SK-N-SH treated with all-trans-retinoic acid at 6 μM for 48 hours (cell line): ENCODE measurements around the gene ZSCAN5C.

Experiments used
- ATAC-seq: fragments of 200-7000 bp; cut with Tn5 transposase; 3 replicates; pipeline ENCODE4 v1.9.1; 2020; ENCODE audit warnings: mild to moderate bottlenecking, moderate library complexity
- ARNTL ChIP-seq: fragments of 450-650 bp; formaldehyde crosslinking; IDR thresholded peaks from 2 replicates; pipeline ENCODE4 v1.5.0; 2020; ENCODE audit warnings: low read depth, mild to moderate bottlenecking, moderate library complexity, borderline replicate concordance
- BACH2 ChIP-seq: fragments of 250-450 bp; sonication (Bioruptor Pico); IDR thresholded peaks from 2 replicates; pipeline ENCODE4 v1.9.0; 2021; ENCODE audit warnings: mild to moderate bottlenecking, borderline replicate concordance
- CREB5 ChIP-seq: fragments of 250-450 bp; sonication (Bioruptor Pico); IDR thresholded peaks from 2 replicates; pipeline ENCODE4 v1.5.1; 2020; ENCODE audit warnings: low read depth, mild to moderate bottlenecking, moderate library complexity
- CSDC2 ChIP-seq: fragments of 250-450 bp; sonication (Bioruptor Pico); IDR thresholded peaks from 2 replicates; pipeline ENCODE4 v1.5.0; 2020; ENCODE audit warnings: mild to moderate bottlenecking, moderate library complexity
- CSRNP3 ChIP-seq: fragments of 250-450 bp; sonication (Bioruptor Pico); IDR thresholded peaks from 2 replicates; pipeline ENCODE4 v1.5.1; 2021; ENCODE audit warnings: mild to moderate bottlenecking, moderate library complexity
- ESRRG ChIP-seq: fragments of 250-450 bp; sonication (Bioruptor Pico); IDR thresholded peaks from 2 replicates; pipeline ENCODE4 v1.6.1; 2021; ENCODE audit warnings: mild to moderate bottlenecking
- GLIS3 ChIP-seq: fragments of 250-450 bp; sonication (Bioruptor Pico); IDR thresholded peaks from 2 replicates; pipeline ENCODE4 v1.5.0; 2020; ENCODE audit warnings: mild to moderate bottlenecking, moderate library complexity
- ISL1 ChIP-seq: fragments of 250-450 bp; sonication (Bioruptor Pico); IDR thresholded peaks from 2 replicates; pipeline ENCODE4 v2.1.2; 2022; ENCODE audit warnings: mild to moderate bottlenecking, moderate library complexity
- OSR1 ChIP-seq: fragments of 250-450 bp; sonication (Bioruptor Pico); IDR thresholded peaks from 2 replicates; pipeline ENCODE4 v1.8.0; 2022; ENCODE audit warnings: moderate library complexity, mild to moderate bottlenecking, inconsistent platforms
- PATZ1 ChIP-seq: fragments of 250-450 bp; sonication (Bioruptor Pico); IDR thresholded peaks from 2 replicates; pipeline ENCODE4 v1.8.0; 2020; ENCODE audit warnings: mild to moderate bottlenecking, moderate library complexity, borderline replicate concordance
- POU6F1 ChIP-seq: fragments of 250-450 bp; sonication (Bioruptor Pico); IDR thresholded peaks from 2 replicates; pipeline ENCODE4 v1.8.0; 2021; ENCODE audit warnings: low read depth, mild to moderate bottlenecking, moderate library complexity, borderline replicate concordance
- PPARA ChIP-seq: fragments of 250-450 bp; sonication (Bioruptor Pico); IDR thresholded peaks from 2 replicates; pipeline ENCODE4 v1.5.0; 2020; ENCODE audit warnings: mild to moderate bottlenecking, borderline replicate concordance
- RARB ChIP-seq: fragments of 250-450 bp; sonication (Bioruptor Pico); IDR thresholded peaks from 2 replicates; pipeline ENCODE4 v1.8.0; 2021; ENCODE audit warnings: mild to moderate bottlenecking, moderate library complexity
- SNAI2 ChIP-seq: fragments of 250-450 bp; sonication (Bioruptor Pico); IDR thresholded peaks from 2 replicates; pipeline ENCODE4 v1.5.0; 2020; ENCODE audit warnings: mild to moderate bottlenecking, moderate library complexity
- TCF4 ChIP-seq: fragments of 250-450 bp; sonication (Bioruptor Pico); IDR thresholded peaks from 2 replicates; pipeline ENCODE4 v1.8.0; 2021; ENCODE audit warnings: mild to moderate bottlenecking, moderate library complexity, borderline replicate concordance
- TOX ChIP-seq: fragments of 250-450 bp; sonication (Bioruptor Pico); IDR thresholded peaks from 2 replicates; pipeline ENCODE4 v1.8.0; 2021; ENCODE audit warnings: mild to moderate bottlenecking, moderate library complexity, borderline replicate concordance
- TSHZ2 ChIP-seq: fragments of 250-450 bp; sonication (Bioruptor Pico); IDR thresholded peaks from 2 replicates; pipeline ENCODE4 v1.5.0; 2020; ENCODE audit warnings: mild to moderate bottlenecking, moderate library complexity
- ZC3H10 ChIP-seq: fragments of 250-450 bp; sonication (Bioruptor Pico); IDR thresholded peaks from 2 replicates; pipeline ENCODE4 v1.5.1; 2021; ENCODE audit warnings: mild to moderate bottlenecking, moderate library complexity
- ZFP3 ChIP-seq: fragments of 250-450 bp; sonication (Bioruptor Pico); IDR thresholded peaks from 2 replicates; pipeline ENCODE4 v1.5.0; 2020; ENCODE audit warnings: mild to moderate bottlenecking, moderate library complexity
- ZNF565 ChIP-seq: fragments of 450-650 bp; formaldehyde crosslinking; conservative IDR thresholded peaks from 2 replicates; pipeline ENCODE4 v1.5.0; 2020; ENCODE audit warnings: low read depth, mild to moderate bottlenecking, moderate library complexity
- ZNF70 ChIP-seq: fragments of 450-650 bp; formaldehyde crosslinking; IDR thresholded peaks from 2 replicates; pipeline ENCODE4 v1.5.0; 2020; ENCODE audit warnings: mild to moderate bottlenecking, moderate library complexity
- ZNF8 ChIP-seq: fragments of 450-650 bp; formaldehyde crosslinking; IDR thresholded peaks from 2 replicates; pipeline ENCODE4 v1.5.0; 2020; ENCODE audit warnings: mild to moderate bottlenecking, moderate library complexity

Gene ZSCAN5C

GRCh38 chr19:56161534-56161933 is 40.5 kb upstream of the ZSCAN5C start (continued):
- TF ChIP-seq POU6F1 (CRISPR knock-in tag) (no peak), OSR1 (CRISPR knock-in tag) (no peak), CSDC2 (no peak), ZFP3 (no peak), TOX (no peak)

GRCh38 chr19:56162258-56162657 is 39.8 kb upstream of the ZSCAN5C start:
- peak; percentile 32; the same call in 2 of the 3 replicates for ATAC-seq
- TF ChIP-seq ESRRG (CRISPR knock-in tag) (no peak), GLIS3 (CRISPR knock-in tag) (no peak), ARNTL (no peak), ISL1 (no peak), ZNF70 (no peak), PATZ1 (CRISPR knock-in tag) (no peak), ZC3H10 (CRISPR knock-in tag) (no peak)
- TF ChIP-seq, all 23 proteins: peak for 0

- peak; percentile 23; the same call in 2 of the 3 replicates for ATAC-seq
- TF ChIP-seq PPARA (CRISPR knock-in tag): no peak
- no peak for TF ChIP-seq TCF4 (CRISPR knock-in tag)
- no peak for TF ChIP-seq ZNF70
- no peak for TF ChIP-seq TOX
- no peak for TF ChIP-seq CREB5 (CRISPR knock-in tag)
- TF ChIP-seq ZNF565 (CRISPR knock-in tag): no peak
- TF ChIP-seq PATZ1 (CRISPR knock-in tag): no peak
- TF ChIP-seq CSDC2: no peak
- TF ChIP-seq BACH2 (CRISPR knock-in tag): no peak
- TF ChIP-seq ZNF8 (CRISPR knock-in tag): no peak
- TF ChIP-seq ZC3H10 (CRISPR knock-in tag): no peak
- no peak for TF ChIP-seq CSRNP3 (CRISPR knock-in tag)
- TF ChIP-seq RARB (CRISPR knock-in tag): no peak
Measured at GRCh38 chr19:56163097-56163496, 39.0 kb upstream of the ZSCAN5C start.

GRCh38 chr19:56167064-56167578 is 35.0 kb upstream of the ZSCAN5C start:
- ATAC-seq: no peak
- no peak for TF ChIP-seq SNAI2
- no peak for TF ChIP-seq ZNF565 (CRISPR knock-in tag)
- TF ChIP-seq GLIS3 (CRISPR knock-in tag): no peak
- no peak for TF ChIP-seq CREB5 (CRISPR knock-in tag)
- TF ChIP-seq BACH2 (CRISPR knock-in tag): no peak
- no peak for TF ChIP-seq TSHZ2 (CRISPR knock-in tag)
- TF ChIP-seq PATZ1 (CRISPR knock-in tag): no peak
- TF ChIP-seq ZNF70: no peak
